K562 (cell line): Measurements from ENCODE around the gene TDG. TPM values are rescaled to one million over a fixed set of nuclear protein-coding genes. Genes with fewer than 3 reads are reported as not detected.
A peak's percentile ranks its signal among the peaks of the same experiment; 100 is the strongest.

Experiments
- CCAR2 ChIP-seq: fragments of 200-400 bp; formaldehyde crosslinking; IDR thresholded peaks from 2 replicates; pipeline ENCODE4 v1.6.1; 2017; ENCODE audit warnings: mild to moderate bottlenecking, low read depth, low read length
- CEBPG ChIP-seq, 3 experiments: fragments of 200-800 bp in 1 of 3; sonication (Bioruptor generic) in 1 of 3; sonication (generic) in 1 of 3; formaldehyde crosslinking in 1 of 3; IDR thresholded peaks in 2 of 3; conservative IDR thresholded peaks in 1 of 3; 2 replicates each; pipeline versions ENCODE4 v1.6.1 to v1.8.0; 2016 to 2022; ENCODE audit warnings: missing compliant biosample characterization in 2 of 3, missing genetic modification characterization in 2 of 3, mild to moderate bottlenecking in 1 of 3, missing genetic modification reagents in 1 of 3
- DEAF1 ChIP-seq: fragments of 450-650 bp; formaldehyde crosslinking; IDR thresholded peaks from 2 replicates; pipeline ENCODE4 v1.4.0; 2020; ENCODE audit warnings: mild to moderate bottlenecking, moderate library complexity
- E2F5 ChIP-seq: sonication (generic); formaldehyde crosslinking; IDR thresholded peaks from 2 replicates; pipeline ENCODE4 v1.8.0; 2022; ENCODE audit warnings: mild to moderate bottlenecking, missing genetic modification reagents
- ESRRB ChIP-seq: fragments of 250-450 bp; sonication (Bioruptor Pico); IDR thresholded peaks from 2 replicates; pipeline ENCODE4 v1.5.0; 2020; ENCODE audit warnings: mild to moderate bottlenecking, moderate library complexity, borderline replicate concordance
- HBP1 ChIP-seq: fragments of 450-650 bp; formaldehyde crosslinking; IDR thresholded peaks from 2 replicates; pipeline ENCODE4 v1.4.0; 2022; ENCODE audit warnings: missing genetic modification characterization
- MCM5 ChIP-seq: fragments of 450-650 bp; IDR thresholded peaks from 2 replicates; pipeline ENCODE4 v1.6.1; 2016; ENCODE audit warnings: low read depth
- MNT ChIP-seq, 2 experiments: fragments of 450-650 bp; conservative IDR thresholded peaks; 2 replicates each; pipeline ENCODE4 v1.6.1; 2017; ENCODE audit warnings: mild to moderate bottlenecking in 2 of 2, moderate library complexity in 2 of 2
- OTX1 ChIP-seq: fragments of 450-650 bp; formaldehyde crosslinking; IDR thresholded peaks from 2 replicates; pipeline ENCODE4 v1.4.0; 2022; ENCODE audit warnings: mild to moderate bottlenecking
- PHTF2 ChIP-seq: fragments of 250-450 bp; sonication (Bioruptor Pico); IDR thresholded peaks from 2 replicates; pipeline ENCODE4 v1.5.0; 2021; ENCODE audit warnings: mild to moderate bottlenecking
- SIN3B ChIP-seq: fragments of 450-650 bp; IDR thresholded peaks from 2 replicates; pipeline ENCODE4 v1.6.1; 2017; ENCODE audit warnings: low read depth, mild to moderate bottlenecking, moderate library complexity
- THAP7 ChIP-seq: fragments of 250-450 bp; sonication (Bioruptor Pico); IDR thresholded peaks from 2 replicates; pipeline ENCODE4 v1.5.0; 2021
- ZNF766 ChIP-seq: fragments of 200-800 bp; sonication (Bioruptor generic); conservative IDR thresholded peaks from 2 replicates; pipeline ENCODE4 v1.6.1; 2016; ENCODE audit warnings: missing genetic modification characterization, missing compliant biosample characterization
- polyA plus RNA-seq, 8 experiments: library from polyadenylated mRNA; depleted of rRNA in 4 of 8; stranded (reverse) in 5 of 8; unstranded in 3 of 8; fragments of >200 nt; fragmentation: Nextera tagmentation in 2 of 8; fragmentation: Illumina TruSeq in 1 of 8; extraction: Ambion mirVana in 2 of 8; extraction: Trizol in 1 of 8; gene quantifications; 2 replicates each; pipeline versions ENCODE4 v1.2.1 to v1.2.3, GENCODE V29; 2011 to 2014; ENCODE audit warnings: inconsistent platforms in 1 of 8, missing spikeins in 1 of 8
- total RNA-seq, 7 experiments: library from RNA; depleted of rRNA in 6 of 7; stranded (reverse); fragments of >200 nt in 6 of 7; fragmentation: Illumina TruSeq in 2 of 7; extraction: Trizol in 2 of 7; gene quantifications; 2 replicates each; pipeline versions ENCODE4 v1.2.1 to v1.2.3, GENCODE V29; 2011 to 2021; ENCODE audit warnings: low replicate concordance in 1 of 7
- TF ChIP-seq, protein P1 (sequence below): fragments of 250-450 bp; sonication (Bioruptor Pico); IDR thresholded peaks from 2 replicates; pipeline ENCODE4 v1.9.0; 2021; ENCODE audit warnings: mild to moderate bottlenecking
- TF ChIP-seq, protein P2 (sequence below), 2 experiments: fragments of 450-650 bp in 1 of 2; sonication (generic) in 1 of 2; formaldehyde crosslinking in 1 of 2; IDR thresholded peaks in 1 of 2; conservative IDR thresholded peaks in 1 of 2; 2 replicates each; pipeline versions ENCODE4 v1.6.1 to v1.8.1; 2016 to 2023; ENCODE audit warnings: mild to moderate bottlenecking in 2 of 2, moderate library complexity in 2 of 2, inconsistent platforms in 1 of 2, missing genetic modification reagents in 1 of 2

TDG gene
- total and polyA plus RNA-seq, 9 of the 15 experiments (the other 6 are each of a cell fraction or from before 2014, with no cell fraction given) = 37.6 to 77.2 (median 64.0) TPM

GRCh38 chr12:103965590-103966504, at the start of gene TDG (continued):
- TF ChIP-seq MNT (conservative IDR thresholded peaks at IDR 0.05) (peak; percentile 92 to 95), THAP7 (no peak), DEAF1 (CRISPR knock-in tag) (no peak), SIN3B (peak; percentile 90), PHTF2 (CRISPR knock-in tag) (no peak), ESRRB (CRISPR knock-in tag) (no peak), HBP1 (no peak), MCM5 (no peak), CEBPG (CRISPR knock-in tag; IDR thresholded peaks at IDR 0.05) (no peak), CEBPG (tag; conservative IDR thresholded peaks at IDR 0.05 in 1 of 2, IDR thresholded peaks at IDR 0.05 in 1 of 2) (no peak), CCAR2 (no peak), OTX1 (CRISPR knock-in tag) (0 out of 2 replicates have a peak, but pooled peaks have one; percentile 45), E2F5 (CRISPR knock-in tag) (0 out of 2 replicates have a peak, but pooled peaks have one; percentile 21), ZNF766 (no peak)
- TF ChIP-seq, protein P1, sequence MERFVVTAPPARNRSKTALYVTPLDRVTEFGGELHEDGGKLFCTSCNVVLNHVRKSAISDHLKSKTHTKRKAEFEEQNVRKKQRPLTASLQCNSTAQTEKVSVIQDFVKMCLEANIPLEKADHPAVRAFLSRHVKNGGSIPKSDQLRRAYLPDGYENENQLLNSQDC (CRISPR knock-in tag) = no peak
- TF ChIP-seq, protein P2, sequence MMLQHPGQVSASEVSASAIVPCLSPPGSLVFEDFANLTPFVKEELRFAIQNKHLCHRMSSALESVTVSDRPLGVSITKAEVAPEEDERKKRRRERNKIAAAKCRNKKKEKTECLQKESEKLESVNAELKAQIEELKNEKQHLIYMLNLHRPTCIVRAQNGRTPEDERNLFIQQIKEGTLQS (IDR thresholded peaks at IDR 0.05) = peak; percentile 58
- TF ChIP-seq, protein P2 (CRISPR knock-in tag; conservative IDR thresholded peaks at IDR 0.05) = no peak
